Neural progenitor cell (in vitro differentiated cells): ENCODE measurements around the gene GHR.

ENCODE experiments used
- EZH2phosphoT487 ChIP-seq: fragments of 200-600 bp; sonication (generic); IDR thresholded peaks from 2 replicates; pipeline ENCODE4 v1.6.1; 2017; ENCODE audit warnings: antibody characterized with exemption
- TF ChIP-seq, protein P1 (sequence below): fragments of 200-600 bp; sonication (generic); IDR thresholded peaks from 2 replicates; pipeline ENCODE4 v1.5.1; 2017; ENCODE audit warnings: antibody characterized with exemption, mild to moderate bottlenecking

GRCh38 chr5:42547894-42548293 is 124.7 kb downstream of the GHR start:
- TF ChIP-seq, protein P1, sequence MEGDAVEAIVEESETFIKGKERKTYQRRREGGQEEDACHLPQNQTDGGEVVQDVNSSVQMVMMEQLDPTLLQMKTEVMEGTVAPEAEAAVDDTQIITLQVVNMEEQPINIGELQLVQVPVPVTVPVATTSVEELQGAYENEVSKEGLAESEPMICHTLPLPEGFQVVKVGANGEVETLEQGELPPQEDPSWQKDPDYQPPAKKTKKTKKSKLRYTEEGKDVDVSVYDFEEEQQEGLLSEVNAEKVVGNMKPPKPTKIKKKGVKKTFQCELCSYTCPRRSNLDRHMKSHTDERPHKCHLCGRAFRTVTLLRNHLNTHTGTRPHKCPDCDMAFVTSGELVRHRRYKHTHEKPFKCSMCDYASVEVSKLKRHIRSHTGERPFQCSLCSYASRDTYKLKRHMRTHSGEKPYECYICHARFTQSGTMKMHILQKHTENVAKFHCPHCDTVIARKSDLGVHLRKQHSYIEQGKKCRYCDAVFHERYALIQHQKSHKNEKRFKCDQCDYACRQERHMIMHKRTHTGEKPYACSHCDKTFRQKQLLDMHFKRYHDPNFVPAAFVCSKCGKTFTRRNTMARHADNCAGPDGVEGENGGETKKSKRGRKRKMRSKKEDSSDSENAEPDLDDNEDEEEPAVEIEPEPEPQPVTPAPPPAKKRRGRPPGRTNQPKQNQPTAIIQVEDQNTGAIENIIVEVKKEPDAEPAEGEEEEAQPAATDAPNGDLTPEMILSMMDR, result no peak
- TF ChIP-seq EZH2phosphoT487, result no peak
